BE2C (cell line): ENCODE results near the gene NEMP2.

Source experiments
- DNase-seq: peaks from one replicate; pipeline ENCODE4 v3.0.0-alpha.2; 2020
- H3K27me3 ChIP-seq: fragments of 250-450 bp; sonication (Bioruptor Pico); 2 replicates; pipeline ENCODE4 v1.5.1; 2020; ENCODE audit warnings: mild to moderate bottlenecking
- H3K36me3 ChIP-seq: fragments of 250-450 bp; sonication (Bioruptor Pico); 2 replicates; pipeline ENCODE4 v1.5.1; 2020; ENCODE audit warnings: mild to moderate bottlenecking
- H3K4me1 ChIP-seq: fragments of 250-450 bp; sonication (Bioruptor Pico); 2 replicates; pipeline ENCODE4 v1.5.1; 2020
- H3K4me3 ChIP-seq: 2 replicates; pipeline ENCODE4 v1.5.1; 2011; ENCODE audit warnings: low read depth, low read length
- H3K9me3 ChIP-seq: fragments of 250-450 bp; sonication (Bioruptor Pico); 2 replicates; pipeline ENCODE4 v1.5.1; 2020
- TF ChIP-seq, protein P1 (sequence below): IDR thresholded peaks from 2 replicates; pipeline ENCODE4 v1.5.1; 2012; ENCODE audit warnings: mild to moderate bottlenecking, low read depth, low read length

The NEMP2 gene

DNA sequence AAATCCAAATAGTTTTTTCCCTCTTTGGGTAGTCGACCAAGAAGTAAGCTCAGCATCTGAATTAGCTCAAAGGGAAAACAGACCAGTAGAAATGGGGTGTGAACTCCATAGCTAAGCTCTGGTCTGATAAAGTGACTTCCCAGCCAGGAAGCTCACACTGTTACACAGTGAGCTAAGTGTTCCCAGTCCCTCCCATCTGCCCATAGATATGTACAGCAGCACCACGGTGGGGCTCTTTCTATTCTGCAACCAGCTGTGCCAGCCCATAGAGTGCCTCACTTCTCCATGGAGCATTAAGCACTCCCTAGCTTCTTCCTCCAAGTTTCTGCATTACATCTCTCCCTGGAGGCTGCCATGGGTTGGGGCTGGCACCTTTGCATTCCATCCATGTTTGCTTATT is 27.6 kb upstream of the NEMP2 start:
- no peaks in the 10 kb centered on the region for H3K27me3 ChIP-seq
- H3K9me3 ChIP-seq = no peaks in the 10 kb centered on the region; the same call in 1 of the 2 replicates
- TF ChIP-seq, protein P1, sequence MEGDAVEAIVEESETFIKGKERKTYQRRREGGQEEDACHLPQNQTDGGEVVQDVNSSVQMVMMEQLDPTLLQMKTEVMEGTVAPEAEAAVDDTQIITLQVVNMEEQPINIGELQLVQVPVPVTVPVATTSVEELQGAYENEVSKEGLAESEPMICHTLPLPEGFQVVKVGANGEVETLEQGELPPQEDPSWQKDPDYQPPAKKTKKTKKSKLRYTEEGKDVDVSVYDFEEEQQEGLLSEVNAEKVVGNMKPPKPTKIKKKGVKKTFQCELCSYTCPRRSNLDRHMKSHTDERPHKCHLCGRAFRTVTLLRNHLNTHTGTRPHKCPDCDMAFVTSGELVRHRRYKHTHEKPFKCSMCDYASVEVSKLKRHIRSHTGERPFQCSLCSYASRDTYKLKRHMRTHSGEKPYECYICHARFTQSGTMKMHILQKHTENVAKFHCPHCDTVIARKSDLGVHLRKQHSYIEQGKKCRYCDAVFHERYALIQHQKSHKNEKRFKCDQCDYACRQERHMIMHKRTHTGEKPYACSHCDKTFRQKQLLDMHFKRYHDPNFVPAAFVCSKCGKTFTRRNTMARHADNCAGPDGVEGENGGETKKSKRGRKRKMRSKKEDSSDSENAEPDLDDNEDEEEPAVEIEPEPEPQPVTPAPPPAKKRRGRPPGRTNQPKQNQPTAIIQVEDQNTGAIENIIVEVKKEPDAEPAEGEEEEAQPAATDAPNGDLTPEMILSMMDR = no peak
- H3K4me3 ChIP-seq = no peak overlapping the region
- no peak for DNase-seq
- H3K36me3 ChIP-seq = no peaks in the 10 kb centered on the region
- H3K4me1 ChIP-seq = no peaks in the 10 kb centered on the region

DNA sequence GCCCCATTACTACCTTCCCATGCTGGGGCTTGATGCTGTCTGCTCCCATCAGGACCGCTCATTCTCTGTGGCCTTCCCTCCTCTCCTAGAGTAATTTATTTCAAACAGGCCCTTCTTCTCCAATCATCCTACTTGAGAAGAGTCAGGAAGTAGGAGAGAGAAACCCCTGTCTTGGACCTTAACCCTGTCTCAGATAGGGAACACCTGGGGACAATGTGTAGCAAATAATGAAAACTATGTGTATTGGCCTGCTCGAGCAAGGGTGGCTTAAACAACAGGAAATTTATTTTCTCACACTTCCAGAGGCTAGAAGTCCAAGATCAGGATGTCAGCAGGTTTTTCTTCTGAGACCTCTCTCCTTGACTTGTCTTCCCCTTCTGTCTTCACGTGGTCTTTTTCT is 26.6 kb upstream of the NEMP2 start:
- Histone ChIP-seq H3K27me3 (no peaks in the 10 kb centered on the region), H3K4me3 (no peak overlapping the region), H3K4me1 (no peaks in the 10 kb centered on the region), H3K9me3 (no peaks in the 10 kb centered on the region), H3K36me3 (no peaks in the 10 kb centered on the region)
- DNase-seq = no peak
- TF ChIP-seq, protein P1 = no peak

DNA sequence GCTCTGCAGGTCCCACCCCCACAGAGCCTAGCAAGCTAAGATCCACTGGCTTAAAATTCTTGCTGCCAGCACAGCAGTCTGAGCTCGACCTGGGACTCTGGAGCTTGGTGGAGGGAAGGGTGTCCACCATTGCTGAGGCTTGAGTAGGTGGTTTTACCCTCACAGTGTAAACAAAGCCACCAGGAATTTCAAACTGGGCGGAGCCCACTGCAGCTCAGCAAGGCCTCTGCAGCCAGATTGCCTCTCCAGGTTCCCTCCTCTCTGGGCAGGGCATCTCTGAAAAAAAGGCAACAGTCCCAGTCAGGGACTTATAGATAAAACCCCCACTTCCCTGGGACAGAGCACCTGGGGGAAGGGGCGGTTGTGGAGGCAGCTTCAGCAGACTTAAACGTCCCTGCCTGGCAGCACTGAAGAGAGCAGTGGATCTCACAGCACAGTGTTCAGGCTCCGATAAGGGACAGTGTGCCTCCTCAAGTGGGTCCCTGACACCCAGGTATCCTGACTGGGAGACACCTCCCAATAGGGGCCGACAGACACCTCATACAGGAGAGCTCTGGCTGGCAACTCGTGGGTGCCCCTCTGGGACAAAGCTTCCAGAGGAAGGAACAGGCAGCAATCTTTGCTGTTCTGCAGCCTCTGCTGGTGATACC is 20.0 kb upstream of the NEMP2 start:
- Histone ChIP-seq H3K27me3 (no peaks in the 10 kb centered on the region), H3K36me3 (no peaks in the 10 kb centered on the region), H3K4me3 (no peak overlapping the region), H3K4me1 (no peaks in the 10 kb centered on the region), H3K9me3 (no peaks in the 10 kb centered on the region)
- TF ChIP-seq, protein P1 = no peak
- no peak for DNase-seq

- DNase-seq = no peak
- Histone ChIP-seq H3K4me3 (no peak overlapping the region), H3K4me1 (no peaks in the 10 kb centered on the region), H3K9me3 (no peaks in the 10 kb centered on the region), H3K36me3 (no peaks in the 10 kb centered on the region), H3K27me3 (no peaks in the 10 kb centered on the region)
- TF ChIP-seq, protein P1 = no peak
Observed at GRCh38 chr2:190553254-190553653, 18.7 kb upstream of the NEMP2 start.

- no peaks in the 10 kb centered on the region for H3K27me3 ChIP-seq
- H3K4me3 ChIP-seq = no peak overlapping the region
- no peak for DNase-seq
- no peaks in the 10 kb centered on the region for H3K36me3 ChIP-seq
- TF ChIP-seq, protein P1 = no peak
- H3K4me1 ChIP-seq = no peaks in the 10 kb centered on the region
- H3K9me3 ChIP-seq = no peaks in the 10 kb centered on the region
Observed at GRCh38 chr2:190551928-190552327, 17.4 kb upstream of the NEMP2 start.

DNA sequence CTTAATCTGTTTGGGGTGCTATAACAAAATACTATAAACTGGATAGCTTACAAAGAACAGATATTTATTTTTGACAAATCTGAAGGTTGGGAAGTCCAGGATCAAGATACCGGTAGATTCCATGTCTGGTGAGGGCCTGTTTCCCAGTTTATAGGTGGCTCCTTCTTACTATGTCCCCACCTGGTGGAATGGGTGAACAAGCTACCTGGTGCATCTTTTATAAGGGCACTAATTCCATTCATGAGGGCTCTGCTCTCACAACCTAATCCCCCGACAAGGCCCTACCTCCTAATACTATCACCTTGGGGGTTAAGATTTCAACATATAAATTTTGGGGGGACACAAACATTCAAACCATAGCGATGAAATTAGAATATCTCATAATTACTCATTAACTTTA is 15.6 kb upstream of the NEMP2 start:
- Histone ChIP-seq H3K9me3 (no peaks in the 10 kb centered on the region), H3K4me1 (no peaks in the 10 kb centered on the region), H3K4me3 (no peak overlapping the region), H3K27me3 (no peaks in the 10 kb centered on the region), H3K36me3 (no peaks in the 10 kb centered on the region)
- DNase-seq = no peak
- TF ChIP-seq, protein P1 = no peak
